ENCODE results near the gene AGR2. TPM values are rescaled to one million over a fixed set of nuclear protein-coding genes. Genes with fewer than 3 reads are reported as not detected.

Gene AGR2
- total RNA-seq, 2 experiments from 2014 or later = not detected

GRCh38 chr7:16803881-16804673, 722 bp downstream of the AGR2 start:
- ChIA-PET POLR2A (no interaction called here), CTCF (no interaction called here)
- no peak for ATAC-seq (ENCODE audit: poor library complexity)
- H3K4me1 ChIP-seq (ENCODE audit: insufficient read depth, low read length) = no peaks in the 10 kb centered on the region
- no peaks in the 10 kb centered on the region for H3K36me3 ChIP-seq (ENCODE audit: insufficient read depth, low read length)
- H3K9me3 Mint-ChIP-seq = no peaks in the 10 kb centered on the region
- DNase-seq = no peak
- H3K4me1 Mint-ChIP-seq (ENCODE audit: low read depth) = no peaks in the 10 kb centered on the region
- no peak overlapping the region for H3K27ac ChIP-seq (ENCODE audit: low read depth in 1 of 2, low read length in 2 of 2)
- H3K9me3 ChIP-seq (ENCODE audit: control insufficient read depth in 1 of 2, insufficient read depth in 1 of 2, low read length in 2 of 2) = no peaks in the 10 kb centered on the region
- no peak for TF ChIP-seq CTCF (IDR thresholded peaks at IDR 0.05)
- no peak overlapping the region for H3K27ac Mint-ChIP-seq
- no peaks in the 10 kb centered on the region for H3K36me3 Mint-ChIP-seq (ENCODE audit: low read depth)
- H3K27me3 Mint-ChIP-seq = peaks cover 4% of the 10 kb centered on the region
- H3K4me3 ChIP-seq (ENCODE audit: low read length) = no peak overlapping the region
- H3K4me3 Mint-ChIP-seq = no peak overlapping the region
- intact Hi-C loops (cut with DNase I, micrococcal nuclease) = no loop called here
- H3K27me3 ChIP-seq (ENCODE audit: control insufficient read depth in 1 of 2, insufficient read depth in 2 of 2, low read length in 2 of 2) = peaks cover 0 to 3% of the 10 kb centered on the region in 2 experiments

GRCh38 chr7:16803125-16803524, 1.7 kb downstream of the AGR2 start:
- no peaks in the 10 kb centered on the region for H3K36me3 Mint-ChIP-seq (ENCODE audit: low read depth)
- Histone ChIP-seq H3K4me1 (ENCODE audit: insufficient read depth, low read length) (no peaks in the 10 kb centered on the region), H3K9me3 (ENCODE audit: control insufficient read depth in 1 of 2, insufficient read depth in 1 of 2, low read length in 2 of 2) (no peaks in the 10 kb centered on the region), H3K27me3 (ENCODE audit: control insufficient read depth in 1 of 2, insufficient read depth in 2 of 2, low read length in 2 of 2) (peaks cover 0 to 3% of the 10 kb centered on the region in 2 experiments), H3K36me3 (ENCODE audit: insufficient read depth, low read length) (no peaks in the 10 kb centered on the region), H3K27ac (ENCODE audit: low read depth in 1 of 2, low read length in 2 of 2) (no peak overlapping the region), H3K4me3 (ENCODE audit: low read length) (no peak overlapping the region)
- DNase-seq (no peak), ATAC-seq (ENCODE audit: poor library complexity) (no peak)
- H3K4me3 Mint-ChIP-seq = no peak overlapping the region
- ChIA-PET POLR2A (no interaction called here), CTCF (no interaction called here)
- no peak overlapping the region for H3K27ac Mint-ChIP-seq
- H3K4me1 Mint-ChIP-seq (ENCODE audit: low read depth) = no peaks in the 10 kb centered on the region
- H3K27me3 Mint-ChIP-seq = peaks cover 4% of the 10 kb centered on the region
- intact Hi-C loops (cut with DNase I, micrococcal nuclease) = no loop called here
- no peak for TF ChIP-seq CTCF (IDR thresholded peaks at IDR 0.05)
- H3K9me3 Mint-ChIP-seq = no peaks in the 10 kb centered on the region

- intact Hi-C loops (cut with DNase I, micrococcal nuclease) = no loop called here
- Mint-ChIP-seq H3K27ac (no peak overlapping the region), H3K36me3 (ENCODE audit: low read depth) (no peaks in the 10 kb centered on the region), H3K27me3 (peaks cover 1% of the 10 kb centered on the region), H3K4me1 (ENCODE audit: low read depth) (no peaks in the 10 kb centered on the region), H3K4me3 (no peak overlapping the region), H3K9me3 (no peaks in the 10 kb centered on the region)
- Histone ChIP-seq H3K27ac (ENCODE audit: low read depth in 1 of 2, low read length in 2 of 2) (no peak overlapping the region), H3K9me3 (ENCODE audit: control insufficient read depth in 1 of 2, insufficient read depth in 1 of 2, low read length in 2 of 2) (no peaks in the 10 kb centered on the region), H3K4me1 (ENCODE audit: insufficient read depth, low read length) (no peaks in the 10 kb centered on the region), H3K36me3 (ENCODE audit: insufficient read depth, low read length) (no peaks in the 10 kb centered on the region), H3K4me3 (ENCODE audit: low read length) (no peak overlapping the region), H3K27me3 (ENCODE audit: control insufficient read depth in 1 of 2, insufficient read depth in 2 of 2, low read length in 2 of 2) (peaks cover 0 to 3% of the 10 kb centered on the region in 2 experiments)
- DNase-seq (no peak), ATAC-seq (ENCODE audit: poor library complexity) (no peak)
- ChIA-PET POLR2A (no interaction called here), CTCF (no interaction called here)
- no peak for TF ChIP-seq CTCF (IDR thresholded peaks at IDR 0.05)
Measured at GRCh38 chr7:16801579-16801978, 3.2 kb downstream of the AGR2 start.

Data from CD4-positive, alpha-beta T cell (primary cell).